Ishikawa (cell line): ENCODE results near the gene TEX14.
"Not testable (repeated sequence)": the region's sequence is repeated elsewhere in the genome, so short reads cannot be mapped to it uniquely, and the experiment has no call there.

Experiments
- CEBPB ChIP-seq: IDR thresholded peaks from 2 replicates; pipeline ENCODE4 v1.6.1; 2012
- EP300 ChIP-seq: IDR thresholded peaks from 2 replicates; pipeline ENCODE4 v1.6.1; 2012; ENCODE audit warnings: borderline replicate concordance
- NFIC ChIP-seq: IDR thresholded peaks from 2 replicates; pipeline ENCODE4 v1.6.1; 2012
- TCF12 ChIP-seq: IDR thresholded peaks from 2 replicates; pipeline ENCODE4 v1.6.1; 2012; ENCODE audit warnings: low read depth
- TF ChIP-seq, protein P1 (sequence below): IDR thresholded peaks from 2 replicates; pipeline ENCODE4 v1.6.1; 2012
- TF ChIP-seq, protein P2 (sequence below): IDR thresholded peaks from 2 replicates; pipeline ENCODE4 v1.6.1; 2012; ENCODE audit warnings: low read depth, mild to moderate bottlenecking

DNA sequence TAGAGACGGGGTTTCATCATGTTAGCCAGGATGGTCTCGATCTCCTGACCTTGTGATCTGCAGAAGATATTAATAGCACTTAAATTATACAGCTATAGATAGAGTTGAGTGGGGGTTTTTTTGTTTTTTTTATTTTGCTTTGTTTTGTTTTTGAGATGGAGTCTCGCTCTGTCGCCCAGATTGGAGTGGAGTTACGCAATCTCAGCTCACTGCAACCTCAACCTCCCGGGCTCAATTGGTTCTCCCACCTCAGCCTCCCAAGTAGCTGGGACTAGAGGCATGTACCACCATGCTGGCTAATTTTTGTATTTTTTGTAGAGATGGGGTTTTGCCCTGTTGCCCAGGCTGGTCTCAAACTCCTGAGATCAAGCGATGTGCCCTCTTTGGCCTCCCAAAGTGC lies 1.8 kb downstream of the TEX14 start:
- TF ChIP-seq EP300, NFIC, TCF12: not testable (repeated sequence)
- TF ChIP-seq, protein P1, sequence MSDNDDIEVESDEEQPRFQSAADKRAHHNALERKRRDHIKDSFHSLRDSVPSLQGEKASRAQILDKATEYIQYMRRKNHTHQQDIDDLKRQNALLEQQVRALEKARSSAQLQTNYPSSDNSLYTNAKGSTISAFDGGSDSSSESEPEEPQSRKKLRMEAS = not testable (repeated sequence)
- TF ChIP-seq CEBPB = peak; percentile 76
- TF ChIP-seq, protein P2, sequence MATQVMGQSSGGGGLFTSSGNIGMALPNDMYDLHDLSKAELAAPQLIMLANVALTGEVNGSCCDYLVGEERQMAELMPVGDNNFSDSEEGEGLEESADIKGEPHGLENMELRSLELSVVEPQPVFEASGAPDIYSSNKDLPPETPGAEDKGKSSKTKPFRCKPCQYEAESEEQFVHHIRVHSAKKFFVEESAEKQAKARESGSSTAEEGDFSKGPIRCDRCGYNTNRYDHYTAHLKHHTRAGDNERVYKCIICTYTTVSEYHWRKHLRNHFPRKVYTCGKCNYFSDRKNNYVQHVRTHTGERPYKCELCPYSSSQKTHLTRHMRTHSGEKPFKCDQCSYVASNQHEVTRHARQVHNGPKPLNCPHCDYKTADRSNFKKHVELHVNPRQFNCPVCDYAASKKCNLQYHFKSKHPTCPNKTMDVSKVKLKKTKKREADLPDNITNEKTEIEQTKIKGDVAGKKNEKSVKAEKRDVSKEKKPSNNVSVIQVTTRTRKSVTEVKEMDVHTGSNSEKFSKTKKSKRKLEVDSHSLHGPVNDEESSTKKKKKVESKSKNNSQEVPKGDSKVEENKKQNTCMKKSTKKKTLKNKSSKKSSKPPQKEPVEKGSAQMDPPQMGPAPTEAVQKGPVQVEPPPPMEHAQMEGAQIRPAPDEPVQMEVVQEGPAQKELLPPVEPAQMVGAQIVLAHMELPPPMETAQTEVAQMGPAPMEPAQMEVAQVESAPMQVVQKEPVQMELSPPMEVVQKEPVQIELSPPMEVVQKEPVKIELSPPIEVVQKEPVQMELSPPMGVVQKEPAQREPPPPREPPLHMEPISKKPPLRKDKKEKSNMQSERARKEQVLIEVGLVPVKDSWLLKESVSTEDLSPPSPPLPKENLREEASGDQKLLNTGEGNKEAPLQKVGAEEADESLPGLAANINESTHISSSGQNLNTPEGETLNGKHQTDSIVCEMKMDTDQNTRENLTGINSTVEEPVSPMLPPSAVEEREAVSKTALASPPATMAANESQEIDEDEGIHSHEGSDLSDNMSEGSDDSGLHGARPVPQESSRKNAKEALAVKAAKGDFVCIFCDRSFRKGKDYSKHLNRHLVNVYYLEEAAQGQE = not testable (repeated sequence)
